DOHH2 (cell line): ENCODE data around the gene UNC5A.

Experiments used
- H3F3A ChIP-seq: fragments of 200-600 bp; sonication (generic), shearing (Covaris generic); 2 replicates; pipeline ENCODE4 v1.6.0; 2016; ENCODE audit warnings: antibody characterized with exemption, mild to moderate bottlenecking; ENCODE audit not compliant: control insufficient read depth, insufficient read depth
- H3K27ac ChIP-seq: fragments of 200-600 bp; sonication (generic); 2 replicates; pipeline ENCODE4 v1.5.1; 2014; ENCODE audit warnings: low read depth, mild to moderate bottlenecking, low read length, moderate library complexity
- H3K27me3 ChIP-seq: fragments of 200-600 bp; sonication (generic); 2 replicates; pipeline ENCODE4 v1.6.1; 2014; ENCODE audit warnings: mild to moderate bottlenecking, low read length, mixed read lengths; ENCODE audit not compliant: control insufficient read depth
- H3K36me3 ChIP-seq: fragments of 200-600 bp; sonication (generic); 2 replicates; pipeline ENCODE4 v1.6.1; 2014; ENCODE audit warnings: mild to moderate bottlenecking, low read length, moderate library complexity, mixed read lengths; ENCODE audit not compliant: control insufficient read depth
- H3K4me1 ChIP-seq: fragments of 200-600 bp; sonication (generic); 2 replicates; pipeline ENCODE4 v1.6.1; 2014; ENCODE audit warnings: mild to moderate bottlenecking, low read length, mixed read lengths; ENCODE audit not compliant: control insufficient read depth
- H3K4me2 ChIP-seq: fragments of 200-600 bp; sonication (generic); 2 replicates; pipeline ENCODE4 v1.6.0; 2014; ENCODE audit warnings: mild to moderate bottlenecking, low read length, moderate library complexity
- H3K4me3 ChIP-seq: fragments of 200-600 bp; sonication (generic); 2 replicates; pipeline ENCODE4 v1.5.1; 2014; ENCODE audit warnings: mild to moderate bottlenecking, low read length, mixed read lengths
- H3K79me2 ChIP-seq: fragments of 200-600 bp; sonication (generic); 2 replicates; pipeline ENCODE4 v1.6.1; 2014; ENCODE audit warnings: mild to moderate bottlenecking, low read length, mixed read lengths; ENCODE audit not compliant: control insufficient read depth
- H3K9me2 ChIP-seq: fragments of 200-600 bp; sonication (generic); replicated peaks from 2 replicates; pipeline ENCODE4 v1.6.1; 2014; ENCODE audit warnings: mild to moderate bottlenecking, low read length, mixed read lengths; ENCODE audit not compliant: control insufficient read depth
- H3K9me3 ChIP-seq: fragments of 200-600 bp; sonication (generic); 2 replicates; pipeline ENCODE4 v1.6.1; 2014; ENCODE audit warnings: antibody characterized with exemption, low read length, mixed read lengths; ENCODE audit not compliant: control insufficient read depth, insufficient read depth
- H4K20me1 ChIP-seq: fragments of 200-600 bp; sonication (generic); 2 replicates; pipeline ENCODE4 v1.6.0; 2014; ENCODE audit warnings: low read depth, mild to moderate bottlenecking, antibody characterized with exemption, low read length, moderate library complexity; ENCODE audit not compliant: control insufficient read depth, insufficient read depth
- EZH2phosphoT487 ChIP-seq: fragments of 200-600 bp; sonication (generic); IDR thresholded peaks from 2 replicates; pipeline ENCODE4 v1.6.1; 2017; ENCODE audit warnings: borderline replicate concordance, mild to moderate bottlenecking, antibody characterized with exemption, low read length, moderate library complexity, mixed read lengths
- TF ChIP-seq, protein P1 (sequence below): fragments of 200-600 bp; sonication (generic); IDR thresholded peaks from one replicate; pipeline ENCODE4 v1.5.1; 2014; ENCODE audit warnings: antibody characterized with exemption, mild to moderate bottlenecking, low read depth, low read length; ENCODE audit not compliant: poor library complexity, severe bottlenecking

Gene UNC5A

GRCh38 chr5:176886336-176887251 lies 76.2 kb downstream of the UNC5A start:
- no peaks in the 10 kb centered on the region for H3K36me3 ChIP-seq
- no peaks in the 10 kb centered on the region for H3K9me2 ChIP-seq
- no peaks in the 10 kb centered on the region for H3K4me1 ChIP-seq
- no peak for TF ChIP-seq EZH2phosphoT487
- TF ChIP-seq, protein P1, sequence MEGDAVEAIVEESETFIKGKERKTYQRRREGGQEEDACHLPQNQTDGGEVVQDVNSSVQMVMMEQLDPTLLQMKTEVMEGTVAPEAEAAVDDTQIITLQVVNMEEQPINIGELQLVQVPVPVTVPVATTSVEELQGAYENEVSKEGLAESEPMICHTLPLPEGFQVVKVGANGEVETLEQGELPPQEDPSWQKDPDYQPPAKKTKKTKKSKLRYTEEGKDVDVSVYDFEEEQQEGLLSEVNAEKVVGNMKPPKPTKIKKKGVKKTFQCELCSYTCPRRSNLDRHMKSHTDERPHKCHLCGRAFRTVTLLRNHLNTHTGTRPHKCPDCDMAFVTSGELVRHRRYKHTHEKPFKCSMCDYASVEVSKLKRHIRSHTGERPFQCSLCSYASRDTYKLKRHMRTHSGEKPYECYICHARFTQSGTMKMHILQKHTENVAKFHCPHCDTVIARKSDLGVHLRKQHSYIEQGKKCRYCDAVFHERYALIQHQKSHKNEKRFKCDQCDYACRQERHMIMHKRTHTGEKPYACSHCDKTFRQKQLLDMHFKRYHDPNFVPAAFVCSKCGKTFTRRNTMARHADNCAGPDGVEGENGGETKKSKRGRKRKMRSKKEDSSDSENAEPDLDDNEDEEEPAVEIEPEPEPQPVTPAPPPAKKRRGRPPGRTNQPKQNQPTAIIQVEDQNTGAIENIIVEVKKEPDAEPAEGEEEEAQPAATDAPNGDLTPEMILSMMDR, result no peak
- H3K27me3 ChIP-seq, result peaks cover 3% of the 10 kb centered on the region; the same call in 1 of the 2 replicates
- no peaks in the 10 kb centered on the region for H4K20me1 ChIP-seq
- no peaks in the 10 kb centered on the region for H3K9me3 ChIP-seq
- no peak overlapping the region for H3K4me3 ChIP-seq
- no peaks in the 10 kb centered on the region for H3K79me2 ChIP-seq
- no peaks in the 10 kb centered on the region for H3F3A ChIP-seq
- no peak overlapping the region for H3K27ac ChIP-seq
- no peak overlapping the region for H3K4me2 ChIP-seq

DNA sequence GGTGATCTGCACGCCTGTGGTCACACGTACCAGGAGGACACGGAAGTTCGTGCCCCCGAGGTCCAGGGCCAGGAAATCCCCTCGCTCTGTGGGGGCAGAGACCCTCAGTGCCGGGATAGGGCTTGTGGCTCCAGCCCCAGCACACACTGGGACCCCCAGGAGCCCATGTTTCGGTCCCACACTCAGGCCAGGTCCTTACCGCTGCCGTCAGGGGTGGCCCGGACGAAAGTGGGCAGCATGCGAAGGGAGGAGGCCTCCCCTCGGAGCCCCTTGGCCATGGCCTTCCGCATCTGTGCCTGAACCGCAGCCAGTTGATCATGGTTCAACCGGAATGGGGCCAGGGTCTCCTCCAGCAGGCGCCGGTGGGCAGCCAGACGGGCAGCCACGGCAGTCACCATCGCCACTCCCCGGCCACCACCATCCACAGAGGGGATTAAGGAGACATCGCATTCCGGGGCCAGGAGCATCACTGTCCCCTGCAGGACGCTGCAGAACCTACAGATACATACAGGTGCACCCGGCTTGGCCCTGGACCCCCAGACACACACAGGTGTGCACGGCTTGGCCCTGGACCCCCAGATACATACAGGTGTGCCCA lies 77.0 kb downstream of the UNC5A start:
- Histone ChIP-seq H3K4me3 (no peak overlapping the region), H3K4me1 (no peaks in the 10 kb centered on the region), H3K9me2 (no peaks in the 10 kb centered on the region), H3K79me2 (no peaks in the 10 kb centered on the region), H4K20me1 (no peaks in the 10 kb centered on the region), H3K4me2 (no peak overlapping the region), H3K27ac (no peak overlapping the region), H3K9me3 (no peaks in the 10 kb centered on the region), H3K36me3 (no peaks in the 10 kb centered on the region), H3K27me3 (peaks cover 6% of the 10 kb centered on the region; the same call in 1 of the 2 replicates), H3F3A (no peaks in the 10 kb centered on the region)
- TF ChIP-seq EZH2phosphoT487, result no peak
- TF ChIP-seq, protein P1, result no peak

- H3K4me3 ChIP-seq, result no peak overlapping the region
- H3K27ac ChIP-seq, result no peak overlapping the region
- no peaks in the 10 kb centered on the region for H3F3A ChIP-seq
- H3K4me1 ChIP-seq, result no peaks in the 10 kb centered on the region
- H4K20me1 ChIP-seq, result no peaks in the 10 kb centered on the region
- no peaks in the 10 kb centered on the region for H3K9me3 ChIP-seq
- TF ChIP-seq EZH2phosphoT487, result no peak
- TF ChIP-seq, protein P1, result no peak
- no peaks in the 10 kb centered on the region for H3K36me3 ChIP-seq
- H3K4me2 ChIP-seq, result no peak overlapping the region
- H3K27me3 ChIP-seq, result peaks cover 6% of the 10 kb centered on the region; the same call in 1 of the 2 replicates
- H3K79me2 ChIP-seq, result no peaks in the 10 kb centered on the region
- no peaks in the 10 kb centered on the region for H3K9me2 ChIP-seq
Observed at GRCh38 chr5:176888016-176888864, 77.9 kb downstream of the UNC5A start.
